IMR-90 (cell line): ENCODE data around the gene AFF2. TPM values are rescaled to one million over a fixed set of nuclear protein-coding genes. Genes with fewer than 3 reads are reported as not detected.

ENCODE experiments used
- ATAC-seq: fragments of 200-7000 bp; cut with Tn5 transposase; 2 replicates; pipeline ENCODE4 v1.9.1; 2020; ENCODE audit warnings: low read depth, mild to moderate bottlenecking, moderate library complexity
- BruUV-seq: library from RNA; stranded (reverse); fragments of 400-500 nt; replicated peaks from 2 replicates; lab custom pipeline; 2021; lab: Mats Ljungman, UMichigan
- CTCF ChIA-PET: fragments of 300-600 bp; formaldehyde crosslinking; extraction: SDS; loops from one replicate; lab custom pipeline; 2021; ENCODE audit warnings: antibody characterized with exemption; lab: Yijun Ruan, JAX
- POLR2A ChIA-PET: fragments of 300-600 bp; sonication (Branson Sonifier 250); formaldehyde crosslinking; loops from one replicate; lab custom pipeline; 2022; ENCODE audit warnings: antibody characterized with exemption; ENCODE audit not compliant: unreplicated experiment; lab: Charles Lee
- DNase-seq: peaks from one replicate; pipeline ENCODE4 v3.0.0; 2013
- H2AFZ ChIP-seq: replicated peaks from 2 replicates; pipeline ENCODE3; 2013; ENCODE audit warnings: low read length, mild to moderate bottlenecking; ENCODE audit not compliant: poor library complexity
- H2AK5ac ChIP-seq: 2 replicates; pipeline ENCODE4 v1.6.1; 2013; ENCODE audit warnings: low read depth, low read length, inconsistent platforms
- H2AK9ac ChIP-seq: replicated peaks from 2 replicates; pipeline ENCODE3; 2013; ENCODE audit warnings: mild to moderate bottlenecking, low read depth, low read length, moderate library complexity; ENCODE audit not compliant: poor library complexity
- H2BK120ac ChIP-seq: 2 replicates; pipeline ENCODE4 v1.6.1; 2013; ENCODE audit warnings: low read depth, low read length, inconsistent platforms
- H2BK15ac ChIP-seq: 3 replicates; pipeline ENCODE4 v1.6.1; 2013; ENCODE audit warnings: low read depth, low read length, inconsistent platforms
- H2BK20ac ChIP-seq: 2 replicates; pipeline ENCODE4 v1.6.1; 2013; ENCODE audit warnings: low read depth, mild to moderate bottlenecking, inconsistent platforms, low read length, moderate library complexity
- H2BK5ac ChIP-seq: 2 replicates; pipeline ENCODE4 v1.6.1; 2013; ENCODE audit warnings: mild to moderate bottlenecking, low read depth, low read length, inconsistent platforms; ENCODE audit not compliant: poor library complexity, severe bottlenecking
- H3K14ac ChIP-seq: replicated peaks from 2 replicates; pipeline ENCODE4 v1.6.1; 2013; ENCODE audit warnings: low read depth, low read length, inconsistent platforms
- H3K18ac ChIP-seq: 2 replicates; pipeline ENCODE4 v1.6.1; 2013; ENCODE audit warnings: low read depth, low read length, control low read depth
- H3K23ac ChIP-seq: 2 replicates; pipeline ENCODE4 v1.6.1; 2013; ENCODE audit warnings: low read depth, low read length, inconsistent platforms
- H3K27ac ChIP-seq: 2 replicates; pipeline ENCODE4 v1.5.1; 2013; ENCODE audit warnings: mild to moderate bottlenecking, control low read depth, low read length; ENCODE audit not compliant: insufficient read depth
- H3K27me3 ChIP-seq: 2 replicates; pipeline ENCODE4 v1.6.1; 2013; ENCODE audit warnings: low read length; ENCODE audit not compliant: control insufficient read depth, insufficient read depth
- H3K36me3 ChIP-seq: 2 replicates; pipeline ENCODE4 v1.6.1; 2013; ENCODE audit warnings: low read length, mixed read lengths; ENCODE audit not compliant: control insufficient read depth, insufficient read depth
- H3K4ac ChIP-seq: 2 replicates; pipeline ENCODE4 v1.6.1; 2013; ENCODE audit warnings: low read depth, low read length, inconsistent platforms
- H3K4me1 ChIP-seq: 2 replicates; pipeline ENCODE4 v1.6.1; 2013; ENCODE audit warnings: low read length, mixed read lengths; ENCODE audit not compliant: control insufficient read depth, insufficient read depth
- H3K4me2 ChIP-seq: 2 replicates; pipeline ENCODE4 v1.6.1; 2013; ENCODE audit warnings: low read depth, mild to moderate bottlenecking, control low read depth, low read length, moderate library complexity
- H3K4me3 ChIP-seq: 2 replicates; pipeline ENCODE4 v1.5.1; 2013; ENCODE audit warnings: low read depth, mild to moderate bottlenecking, control low read depth, low read length, moderate library complexity; ENCODE audit not compliant: insufficient read depth
- H3K56ac ChIP-seq: 2 replicates; pipeline ENCODE4 v1.6.1; 2013; ENCODE audit warnings: low read length, inconsistent platforms; ENCODE audit not compliant: insufficient read depth; ENCODE audit errors: extremely low read depth
- H3K79me1 ChIP-seq, 2 experiments: 2 replicates each; pipeline ENCODE4 v1.6.1; 2013; ENCODE audit warnings: low read length in 2 of 2, inconsistent platforms in 1 of 2, low read depth in 1 of 2
- H3K9ac ChIP-seq: 2 replicates; pipeline ENCODE4 v1.6.1; 2013; ENCODE audit warnings: low read depth, low read length, control low read depth
- H3K9me1 ChIP-seq: 2 replicates; pipeline ENCODE4 v1.6.1; 2013; ENCODE audit warnings: low read length, inconsistent platforms; ENCODE audit not compliant: insufficient read depth
- H3K9me3 ChIP-seq: 2 replicates; pipeline ENCODE4 v1.6.1; 2013; ENCODE audit warnings: low read length; ENCODE audit not compliant: control insufficient read depth, insufficient read depth
- H4K20me1 ChIP-seq: 2 replicates; pipeline ENCODE4 v1.6.1; 2013; ENCODE audit warnings: low read length, inconsistent platforms; ENCODE audit not compliant: insufficient read depth
- H4K5ac ChIP-seq: 2 replicates; pipeline ENCODE4 v1.6.1; 2013; ENCODE audit warnings: mild to moderate bottlenecking, low read depth, low read length, control low read depth
- H4K8ac ChIP-seq, 2 experiments: 2 replicates each; pipeline ENCODE4 v1.6.1; 2013; ENCODE audit warnings: low read depth in 2 of 2, low read length in 2 of 2, control low read depth in 1 of 2, inconsistent platforms in 1 of 2
- H4K91ac ChIP-seq: 2 replicates; pipeline ENCODE4 v1.6.1; 2013; ENCODE audit warnings: low read depth, low read length, inconsistent platforms; ENCODE audit not compliant: insufficient read depth
- BHLHE40 ChIP-seq: fragments of 150-350 bp; IDR thresholded peaks from 2 replicates; pipeline ENCODE4 v1.6.1; 2016; ENCODE audit warnings: mild to moderate bottlenecking, low read depth, low read length
- CEBPB ChIP-seq: IDR thresholded peaks from 2 replicates; pipeline ENCODE4 v1.6.1; 2012; ENCODE audit warnings: low read depth, low read length, improper control_type of control experiment
- CHD1 ChIP-seq: IDR thresholded peaks from 2 replicates; pipeline ENCODE4 v1.6.1; 2012; ENCODE audit warnings: low read depth, low read length, improper control_type of control experiment
- CTCF ChIP-seq: conservative IDR thresholded peaks from 2 replicates; pipeline ENCODE4 v1.5.1; 2012; ENCODE audit warnings: mild to moderate bottlenecking, low read depth, low read length, improper control_type of control experiment
- FOS ChIP-seq: fragments of 150-350 bp; IDR thresholded peaks from 2 replicates; pipeline ENCODE4 v1.6.1; 2016; ENCODE audit warnings: low read depth, low read length
- MAFK ChIP-seq: IDR thresholded peaks from 2 replicates; pipeline ENCODE4 v1.6.1; 2012; ENCODE audit warnings: low read depth, low read length, improper control_type of control experiment
- MAZ ChIP-seq: IDR thresholded peaks from 2 replicates; pipeline ENCODE4 v1.6.1; 2012; ENCODE audit warnings: low read depth, mild to moderate bottlenecking, low read length, improper control_type of control experiment, moderate library complexity, borderline replicate concordance
- MXI1 ChIP-seq: IDR thresholded peaks from 2 replicates; pipeline ENCODE4 v1.6.1; 2012; ENCODE audit warnings: low read depth, mild to moderate bottlenecking, low read length, moderate library complexity, borderline replicate concordance
- NFE2L2 ChIP-seq: fragments of 150-350 bp; IDR thresholded peaks from 2 replicates; pipeline ENCODE4 v1.6.1; 2016; ENCODE audit warnings: low read depth, mild to moderate bottlenecking, low read length
- POLR2A ChIP-seq: IDR thresholded peaks from 2 replicates; pipeline ENCODE4 v1.6.1; 2012; ENCODE audit warnings: mild to moderate bottlenecking, low read depth, low read length
- RAD21 ChIP-seq: IDR thresholded peaks from 2 replicates; pipeline ENCODE4 v1.6.1; 2012; ENCODE audit warnings: low read length, improper control_type of control experiment
- SMC3 ChIP-seq: fragments of 150-350 bp; IDR thresholded peaks from 2 replicates; pipeline ENCODE4 v1.6.1; 2016; ENCODE audit warnings: low read depth, mild to moderate bottlenecking, antibody characterized with exemption, low read length, moderate library complexity
- WGBS, 2 experiments: methylation state at CpG; one replicate each; pipeline versions ENCODE4 v1.1.5 to v1.1.7; 2013; ENCODE audit warnings: missing lambda C conversion rate in 2 of 2; ENCODE audit not compliant: insufficient read length in 1 of 2; ENCODE audit errors: extremely low coverage in 2 of 2; 5-methylcytosine and 5-hydroxymethylcytosine counted together
- dilution Hi-C: fragments of 300-500 bp; cut with HindIII; formaldehyde crosslinking; loops from one replicate; pipeline ENCODE4 v1.14.3; 2018; ENCODE audit warnings: low sequenced_read_pairs; ENCODE audit not compliant: unreplicated experiment
- in situ Hi-C: fragments of 300-500 bp; cut with MboI; formaldehyde crosslinking; loops from 3 replicates; pipeline ENCODE4 v1.14.3; 2019; ENCODE audit warnings: low sequenced_read_pairs, inconsistent platforms, mixed read lengths
- intact Hi-C: fragments of 100-400 bp; cut with micrococcal nuclease; formaldehyde crosslinking; loops from 2 replicates; pipeline ENCODE4 v1.10.0; 2022
- polyA plus RNA-seq, 3 experiments: library from polyadenylated mRNA; depleted of rRNA; stranded (reverse); fragments of >200 nt; gene quantifications; 2 replicates each; pipeline ENCODE4 v1.2.3, GENCODE V29; 2012; ENCODE audit warnings: low replicate concordance in 1 of 3
- total RNA-seq: library from RNA; depleted of rRNA; stranded (reverse); fragments of >200 nt; gene quantifications from 2 replicates; pipeline ENCODE4 v1.2.3, GENCODE V29; 2012
- TF ChIP-seq, protein P1 (sequence below): fragments of 150-350 bp; IDR thresholded peaks from 2 replicates; pipeline ENCODE4 v1.6.1; 2016; ENCODE audit warnings: low read depth, mild to moderate bottlenecking, low read length, moderate library complexity, borderline replicate concordance
- TF ChIP-seq, protein P2 (sequence below): fragments of 150-350 bp; IDR thresholded peaks from 2 replicates; pipeline ENCODE4 v1.6.1; 2017; ENCODE audit warnings: mild to moderate bottlenecking, antibody characterized with exemption, low read length, low read depth

Gene AFF2
- total and polyA plus RNA-seq, 2 of the 4 experiments (the other 2 are of a cell fraction): 0.15 to 0.72 TPM

DNA sequence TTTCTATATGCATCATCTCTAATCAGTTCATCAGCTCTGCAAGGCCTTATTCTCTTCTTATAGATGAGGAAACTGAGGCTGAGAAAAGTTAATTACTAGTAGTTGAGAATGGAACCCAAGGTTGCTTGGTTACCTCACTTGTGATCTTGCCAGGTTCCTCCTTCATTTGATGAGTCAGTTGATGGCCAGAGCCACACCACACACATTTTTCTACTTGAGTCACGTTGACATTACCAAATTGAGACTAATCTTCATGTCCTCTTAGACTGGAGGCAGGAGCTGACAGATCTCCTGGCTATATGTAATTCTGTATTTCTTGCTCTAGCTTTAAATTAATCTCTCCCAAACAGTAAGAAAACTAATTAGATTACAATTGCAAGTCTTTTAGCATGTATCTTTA lies 428.4 kb downstream of the AFF2 start:
- Histone ChIP-seq H3K56ac (no peak overlapping the region), H3K18ac (no peak overlapping the region), H4K5ac (no peak overlapping the region), H3K14ac (no peak overlapping the region), H4K20me1 (no peaks in the 10 kb centered on the region), H4K8ac (no peak overlapping the region), H2BK5ac (no peak overlapping the region), H3K4ac (no peak overlapping the region), H2BK120ac (no peak overlapping the region), H2AK9ac (no peak overlapping the region), H4K91ac (no peak overlapping the region), H3K79me1 (no peaks in the 10 kb centered on the region), H2BK15ac (no peak overlapping the region), H2AFZ (no peak overlapping the region), H3K9ac (no peak overlapping the region), H3K23ac (no peak overlapping the region), H3K27me3 (no peaks in the 10 kb centered on the region), H3K4me3 (no peak overlapping the region), H2AK5ac (no peak overlapping the region), H3K9me3 (no peaks in the 10 kb centered on the region), H3K9me1 (no peaks in the 10 kb centered on the region), H3K4me1 (no peaks in the 10 kb centered on the region), H3K27ac (no peak overlapping the region), H3K36me3 (no peaks in the 10 kb centered on the region), H2BK20ac (no peak overlapping the region), H3K4me2 (no peak overlapping the region)
- TF ChIP-seq, protein P1, sequence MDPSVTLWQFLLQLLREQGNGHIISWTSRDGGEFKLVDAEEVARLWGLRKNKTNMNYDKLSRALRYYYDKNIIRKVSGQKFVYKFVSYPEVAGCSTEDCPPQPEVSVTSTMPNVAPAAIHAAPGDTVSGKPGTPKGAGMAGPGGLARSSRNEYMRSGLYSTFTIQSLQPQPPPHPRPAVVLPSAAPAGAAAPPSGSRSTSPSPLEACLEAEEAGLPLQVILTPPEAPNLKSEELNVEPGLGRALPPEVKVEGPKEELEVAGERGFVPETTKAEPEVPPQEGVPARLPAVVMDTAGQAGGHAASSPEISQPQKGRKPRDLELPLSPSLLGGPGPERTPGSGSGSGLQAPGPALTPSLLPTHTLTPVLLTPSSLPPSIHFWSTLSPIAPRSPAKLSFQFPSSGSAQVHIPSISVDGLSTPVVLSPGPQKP: no peak
- no peak for TF ChIP-seq CTCF
- TF ChIP-seq, protein P2, sequence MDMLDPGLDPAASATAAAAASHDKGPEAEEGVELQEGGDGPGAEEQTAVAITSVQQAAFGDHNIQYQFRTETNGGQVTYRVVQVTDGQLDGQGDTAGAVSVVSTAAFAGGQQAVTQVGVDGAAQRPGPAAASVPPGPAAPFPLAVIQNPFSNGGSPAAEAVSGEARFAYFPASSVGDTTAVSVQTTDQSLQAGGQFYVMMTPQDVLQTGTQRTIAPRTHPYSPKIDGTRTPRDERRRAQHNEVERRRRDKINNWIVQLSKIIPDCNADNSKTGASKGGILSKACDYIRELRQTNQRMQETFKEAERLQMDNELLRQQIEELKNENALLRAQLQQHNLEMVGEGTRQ: no peak
- no peak for TF ChIP-seq MXI1
- TF ChIP-seq RAD21: no peak
- TF ChIP-seq POLR2A: no peak
- no peak for TF ChIP-seq MAZ
- no peak for TF ChIP-seq MAFK
- no peak for TF ChIP-seq FOS
- no peak for TF ChIP-seq SMC3
- no peak for TF ChIP-seq BHLHE40
- TF ChIP-seq CHD1: no peak
- no peak for TF ChIP-seq NFE2L2
- no peak for TF ChIP-seq CEBPB
- WGBS, 2 experiments: no CpG with 5 or more reads among the region's 1 CpG
- CTCF ChIA-PET: no interaction called here
- no TSS peak for BruUV-seq
- ATAC-seq (no peak), DNase-seq (peak; percentile 1)
- POLR2A ChIA-PET: no interaction called here
- dilution Hi-C loops: no loop called here
- intact Hi-C loops: no loop called here
- in situ Hi-C loops: no loop called here
